ENCODE results near the gene MVB12B. TPM values are rescaled to one million over a fixed set of nuclear protein-coding genes. Genes with fewer than 3 reads are reported as not detected.
A peak's percentile ranks its signal among the peaks of the same experiment; 100 is the strongest.

MVB12B gene
- total and polyA plus RNA-seq, 2 of the 13 experiments (the other 11 are each of a cell fraction or from before 2014, with no cell fraction given), result 12.1 to 30.1 TPM

DNA sequence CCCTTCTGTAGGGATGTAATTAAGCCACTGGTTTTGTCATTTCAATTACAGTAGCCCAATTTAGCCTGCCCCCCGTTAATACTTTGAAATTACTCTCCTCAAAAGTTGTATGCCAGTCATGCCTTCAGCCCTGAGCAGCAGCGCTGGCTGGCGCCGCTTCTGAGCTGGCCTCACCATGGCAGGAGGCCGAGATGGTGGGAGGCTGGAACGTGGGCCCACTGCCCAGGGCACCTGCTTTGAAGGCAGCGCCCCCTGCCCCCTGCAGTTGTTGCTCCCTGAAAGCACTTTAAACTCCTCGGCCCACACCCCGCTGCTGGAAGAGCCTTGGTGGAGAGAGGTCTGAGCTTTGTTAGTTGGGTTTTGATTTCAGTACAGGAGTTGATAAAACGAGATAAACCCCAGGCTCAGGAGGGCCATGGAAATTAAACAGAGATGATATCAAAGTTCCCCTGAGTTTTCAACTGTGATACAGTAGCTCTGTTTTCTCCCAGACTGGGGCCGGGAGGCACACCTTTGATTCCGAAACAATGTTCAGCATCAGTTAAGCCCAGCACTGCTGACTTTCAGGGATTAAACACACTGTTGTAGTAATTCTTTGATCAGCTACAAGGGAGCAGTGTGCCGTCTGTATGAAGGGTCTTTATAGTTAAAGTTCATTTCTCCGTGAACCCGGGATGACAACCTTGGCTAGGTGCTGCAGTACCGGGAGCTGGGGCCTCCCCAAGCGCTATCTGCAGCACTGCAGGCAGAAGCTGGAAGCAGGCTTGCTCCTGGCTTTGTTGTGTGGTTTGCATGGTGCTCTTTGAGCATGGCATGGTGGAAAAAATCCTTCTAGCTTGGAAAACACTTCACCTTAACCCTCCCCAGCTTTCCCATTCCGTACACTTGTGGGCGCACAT is 9.5 kb downstream of the MVB12B start (continued):
- TF ChIP-seq, protein P1, sequence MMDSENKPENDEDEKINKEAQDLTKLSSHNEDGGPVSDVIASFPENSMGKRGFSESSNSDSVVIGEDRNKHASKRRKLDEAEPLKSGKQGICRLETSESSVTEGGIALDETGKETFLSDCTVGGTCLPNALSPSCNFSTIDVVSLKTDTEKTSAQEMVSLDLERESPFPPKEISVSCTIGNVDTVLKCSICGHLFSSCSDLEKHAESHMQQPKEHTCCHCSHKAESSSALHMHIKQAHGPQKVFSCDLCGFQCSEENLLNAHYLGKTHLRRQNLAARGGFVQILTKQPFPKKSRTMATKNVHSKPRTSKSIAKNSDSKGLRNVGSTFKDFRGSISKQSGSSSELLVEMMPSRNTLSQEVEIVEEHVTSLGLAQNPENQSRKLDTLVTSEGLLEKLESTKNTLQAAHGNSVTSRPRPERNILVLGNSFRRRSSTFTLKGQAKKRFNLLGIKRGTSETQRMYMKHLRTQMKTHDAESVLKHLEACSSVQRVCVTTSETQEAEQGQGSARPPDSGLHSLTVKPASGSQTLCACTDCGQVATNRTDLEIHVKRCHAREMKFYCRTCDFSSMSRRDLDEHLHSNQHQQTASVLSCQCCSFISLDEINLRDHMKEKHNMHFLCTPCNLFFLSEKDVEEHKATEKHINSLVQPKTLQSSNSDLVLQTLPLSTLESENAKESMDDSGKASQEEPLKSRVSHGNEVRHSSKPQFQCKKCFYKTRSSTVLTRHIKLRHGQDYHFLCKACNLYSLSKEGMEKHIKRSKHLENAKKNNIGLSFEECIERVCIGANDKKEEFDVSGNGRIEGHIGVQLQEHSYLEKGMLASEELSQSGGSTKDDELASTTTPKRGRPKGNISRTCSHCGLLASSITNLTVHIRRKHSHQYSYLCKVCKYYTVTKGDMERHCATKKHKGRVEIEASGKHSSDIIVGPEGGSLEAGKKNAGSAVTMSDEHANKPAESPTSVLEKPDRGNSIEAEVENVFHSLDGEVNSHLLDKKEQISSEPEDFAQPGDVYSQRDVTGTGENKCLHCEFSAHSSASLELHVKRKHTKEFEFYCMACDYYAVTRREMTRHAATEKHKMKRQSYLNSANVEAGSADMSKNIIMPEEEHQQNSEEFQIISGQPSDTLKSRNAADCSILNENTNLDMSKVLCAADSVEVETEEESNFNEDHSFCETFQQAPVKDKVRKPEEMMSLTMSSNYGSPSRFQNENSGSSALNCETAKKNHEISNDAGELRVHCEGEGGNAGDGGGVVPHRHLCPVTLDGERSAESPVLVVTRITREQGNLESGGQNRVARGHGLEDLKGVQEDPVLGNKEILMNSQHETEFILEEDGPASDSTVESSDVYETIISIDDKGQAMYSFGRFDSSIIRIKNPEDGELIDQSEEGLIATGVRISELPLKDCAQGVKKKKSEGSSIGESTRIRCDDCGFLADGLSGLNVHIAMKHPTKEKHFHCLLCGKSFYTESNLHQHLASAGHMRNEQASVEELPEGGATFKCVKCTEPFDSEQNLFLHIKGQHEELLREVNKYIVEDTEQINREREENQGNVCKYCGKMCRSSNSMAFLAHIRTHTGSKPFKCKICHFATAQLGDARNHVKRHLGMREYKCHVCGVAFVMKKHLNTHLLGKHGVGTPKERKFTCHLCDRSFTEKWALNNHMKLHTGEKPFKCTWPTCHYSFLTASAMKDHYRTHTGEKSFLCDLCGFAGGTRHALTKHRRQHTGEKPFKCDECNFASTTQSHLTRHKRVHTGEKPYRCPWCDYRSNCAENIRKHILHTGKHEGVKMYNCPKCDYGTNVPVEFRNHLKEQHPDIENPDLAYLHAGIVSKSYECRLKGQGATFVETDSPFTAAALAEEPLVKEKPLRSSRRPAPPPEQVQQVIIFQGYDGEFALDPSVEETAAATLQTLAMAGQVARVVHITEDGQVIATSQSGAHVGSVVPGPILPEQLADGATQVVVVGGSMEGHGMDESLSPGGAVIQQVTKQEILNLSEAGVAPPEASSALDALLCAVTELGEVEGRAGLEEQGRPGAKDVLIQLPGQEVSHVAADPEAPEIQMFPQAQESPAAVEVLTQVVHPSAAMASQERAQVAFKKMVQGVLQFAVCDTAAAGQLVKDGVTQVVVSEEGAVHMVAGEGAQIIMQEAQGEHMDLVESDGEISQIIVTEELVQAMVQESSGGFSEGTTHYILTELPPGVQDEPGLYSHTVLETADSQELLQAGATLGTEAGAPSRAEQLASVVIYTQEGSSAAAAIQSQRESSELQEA (CRISPR knock-in tag; IDR thresholded peaks at IDR 0.05; ENCODE audit: not compliant biosample characterization), result peak; percentile 20
- TF ChIP-seq ZNF629 (CRISPR knock-in tag; conservative IDR thresholded peaks at IDR 0.05), result peak; percentile 52; the same call in 1 of the 2 replicates
- TF ChIP-seq ARNTL (CRISPR knock-in tag; IDR thresholded peaks at IDR 0.05), result 0 out of 2 replicates have a peak, but pooled peaks have one; percentile 7
- TF ChIP-seq, protein P2, sequence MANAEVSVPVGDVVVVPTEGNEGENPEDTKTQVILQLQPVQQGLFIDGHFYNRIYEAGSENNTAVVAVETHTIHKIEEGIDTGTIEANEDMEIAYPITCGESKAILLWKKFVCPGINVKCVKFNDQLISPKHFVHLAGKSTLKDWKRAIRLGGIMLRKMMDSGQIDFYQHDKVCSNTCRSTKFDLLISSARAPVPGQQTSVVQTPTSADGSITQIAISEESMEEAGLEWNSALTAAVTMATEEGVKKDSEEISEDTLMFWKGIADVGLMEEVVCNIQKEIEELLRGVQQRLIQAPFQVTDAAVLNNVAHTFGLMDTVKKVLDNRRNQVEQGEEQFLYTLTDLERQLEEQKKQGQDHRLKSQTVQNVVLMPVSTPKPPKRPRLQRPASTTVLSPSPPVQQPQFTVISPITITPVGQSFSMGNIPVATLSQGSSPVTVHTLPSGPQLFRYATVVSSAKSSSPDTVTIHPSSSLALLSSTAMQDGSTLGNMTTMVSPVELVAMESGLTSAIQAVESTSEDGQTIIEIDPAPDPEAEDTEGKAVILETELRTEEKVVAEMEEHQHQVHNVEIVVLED (CRISPR knock-in tag; IDR thresholded peaks at IDR 0.05; ENCODE audit: borderline replicate concordance), result 0 out of 2 replicates have a peak, but pooled peaks have one; percentile 7
- TF ChIP-seq SNAI1 (CRISPR knock-in tag; IDR thresholded peaks at IDR 0.05; ENCODE audit: borderline replicate concordance), result no peak
- TF ChIP-seq MTA1 (CRISPR knock-in tag; IDR thresholded peaks at IDR 0.05; ENCODE audit: borderline replicate concordance), result peak; percentile 25; the same call in 1 of the 2 replicates
- no peak for TF ChIP-seq ZNF713 (CRISPR knock-in tag; IDR thresholded peaks at IDR 0.05)
- TF ChIP-seq POLR2A (IDR thresholded peaks at IDR 0.05; ENCODE audit: insufficient read depth in 1 of 2, low read depth in 2 of 2, low read length in 2 of 2), result no peak
- no peak for TF ChIP-seq JARID2 (CRISPR knock-in tag; IDR thresholded peaks at IDR 0.05; ENCODE audit: insufficient replicate concordance)
- TF ChIP-seq JUND (CRISPR knock-in tag; IDR thresholded peaks at IDR 0.05), result no peak
- no peak for TF ChIP-seq ZNF296 (CRISPR knock-in tag; conservative IDR thresholded peaks at IDR 0.05)
- TF ChIP-seq, protein P3, sequence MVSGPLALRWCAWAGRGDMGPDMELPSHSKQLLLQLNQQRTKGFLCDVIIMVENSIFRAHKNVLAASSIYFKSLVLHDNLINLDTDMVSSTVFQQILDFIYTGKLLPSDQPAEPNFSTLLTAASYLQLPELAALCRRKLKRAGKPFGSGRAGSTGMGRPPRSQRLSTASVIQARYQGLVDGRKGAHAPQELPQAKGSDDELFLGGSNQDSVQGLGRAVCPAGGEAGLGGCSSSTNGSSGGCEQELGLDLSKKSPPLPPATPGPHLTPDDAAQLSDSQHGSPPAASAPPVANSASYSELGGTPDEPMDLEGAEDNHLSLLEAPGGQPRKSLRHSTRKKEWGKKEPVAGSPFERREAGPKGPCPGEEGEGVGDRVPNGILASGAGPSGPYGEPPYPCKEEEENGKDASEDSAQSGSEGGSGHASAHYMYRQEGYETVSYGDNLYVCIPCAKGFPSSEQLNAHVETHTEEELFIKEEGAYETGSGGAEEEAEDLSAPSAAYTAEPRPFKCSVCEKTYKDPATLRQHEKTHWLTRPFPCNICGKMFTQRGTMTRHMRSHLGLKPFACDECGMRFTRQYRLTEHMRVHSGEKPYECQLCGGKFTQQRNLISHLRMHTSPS (CRISPR knock-in tag; IDR thresholded peaks at IDR 0.05; ENCODE audit: low read depth), result peak; percentile 75
